ENCODE results near the gene RPL29. TPM values are rescaled to one million over a fixed set of nuclear protein-coding genes. Genes with fewer than 3 reads are reported as not detected.

RPL29 gene
- total RNA-seq, 1 donor from 2014 or later, result 588 TPM

DNA sequence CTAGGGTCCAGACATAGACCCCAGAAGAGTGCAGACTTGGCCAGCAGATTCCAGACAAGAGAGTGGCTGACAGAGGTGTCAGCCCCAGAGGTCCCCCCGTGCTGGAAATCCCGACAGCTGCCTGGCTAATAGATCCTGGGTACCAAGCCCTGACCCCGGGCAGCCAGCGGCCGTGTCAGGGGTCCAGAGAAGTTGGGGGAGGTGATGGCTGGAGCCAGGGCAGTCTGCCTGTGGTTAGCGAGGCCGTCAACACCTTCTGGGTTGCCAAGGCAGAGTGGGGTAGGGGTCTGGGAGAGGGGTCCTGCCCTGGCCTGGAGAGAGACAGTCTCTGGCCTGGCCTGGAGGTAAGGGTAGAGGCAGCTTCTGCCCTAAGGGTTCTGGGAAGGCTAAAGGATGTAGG lies 25.1 kb upstream of the RPL29 start:
- peaks cover 23% of the 10 kb centered on the region for H3K9me3 Mint-ChIP-seq (ENCODE audit: unreplicated experiment)
- no peak overlapping the region for H3K27ac Mint-ChIP-seq (ENCODE audit: unreplicated experiment)
- no peak overlapping the region for H3K4me3 Mint-ChIP-seq (ENCODE audit: unreplicated experiment)
- H3K36me3 Mint-ChIP-seq (ENCODE audit: unreplicated experiment), result no peaks in the 10 kb centered on the region
- peaks cover 38% of the 10 kb centered on the region for H3K4me1 Mint-ChIP-seq (ENCODE audit: low read depth, unreplicated experiment)
- TF ChIP-seq, protein P1, sequence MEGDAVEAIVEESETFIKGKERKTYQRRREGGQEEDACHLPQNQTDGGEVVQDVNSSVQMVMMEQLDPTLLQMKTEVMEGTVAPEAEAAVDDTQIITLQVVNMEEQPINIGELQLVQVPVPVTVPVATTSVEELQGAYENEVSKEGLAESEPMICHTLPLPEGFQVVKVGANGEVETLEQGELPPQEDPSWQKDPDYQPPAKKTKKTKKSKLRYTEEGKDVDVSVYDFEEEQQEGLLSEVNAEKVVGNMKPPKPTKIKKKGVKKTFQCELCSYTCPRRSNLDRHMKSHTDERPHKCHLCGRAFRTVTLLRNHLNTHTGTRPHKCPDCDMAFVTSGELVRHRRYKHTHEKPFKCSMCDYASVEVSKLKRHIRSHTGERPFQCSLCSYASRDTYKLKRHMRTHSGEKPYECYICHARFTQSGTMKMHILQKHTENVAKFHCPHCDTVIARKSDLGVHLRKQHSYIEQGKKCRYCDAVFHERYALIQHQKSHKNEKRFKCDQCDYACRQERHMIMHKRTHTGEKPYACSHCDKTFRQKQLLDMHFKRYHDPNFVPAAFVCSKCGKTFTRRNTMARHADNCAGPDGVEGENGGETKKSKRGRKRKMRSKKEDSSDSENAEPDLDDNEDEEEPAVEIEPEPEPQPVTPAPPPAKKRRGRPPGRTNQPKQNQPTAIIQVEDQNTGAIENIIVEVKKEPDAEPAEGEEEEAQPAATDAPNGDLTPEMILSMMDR (IDR thresholded peaks at IDR 0.05; ENCODE audit: partially characterized antibody, unreplicated experiment), result no peak
- H3K27me3 Mint-ChIP-seq (ENCODE audit: unreplicated experiment), result peaks cover 22% of the 10 kb centered on the region
- no peak for DNase-seq

DNA sequence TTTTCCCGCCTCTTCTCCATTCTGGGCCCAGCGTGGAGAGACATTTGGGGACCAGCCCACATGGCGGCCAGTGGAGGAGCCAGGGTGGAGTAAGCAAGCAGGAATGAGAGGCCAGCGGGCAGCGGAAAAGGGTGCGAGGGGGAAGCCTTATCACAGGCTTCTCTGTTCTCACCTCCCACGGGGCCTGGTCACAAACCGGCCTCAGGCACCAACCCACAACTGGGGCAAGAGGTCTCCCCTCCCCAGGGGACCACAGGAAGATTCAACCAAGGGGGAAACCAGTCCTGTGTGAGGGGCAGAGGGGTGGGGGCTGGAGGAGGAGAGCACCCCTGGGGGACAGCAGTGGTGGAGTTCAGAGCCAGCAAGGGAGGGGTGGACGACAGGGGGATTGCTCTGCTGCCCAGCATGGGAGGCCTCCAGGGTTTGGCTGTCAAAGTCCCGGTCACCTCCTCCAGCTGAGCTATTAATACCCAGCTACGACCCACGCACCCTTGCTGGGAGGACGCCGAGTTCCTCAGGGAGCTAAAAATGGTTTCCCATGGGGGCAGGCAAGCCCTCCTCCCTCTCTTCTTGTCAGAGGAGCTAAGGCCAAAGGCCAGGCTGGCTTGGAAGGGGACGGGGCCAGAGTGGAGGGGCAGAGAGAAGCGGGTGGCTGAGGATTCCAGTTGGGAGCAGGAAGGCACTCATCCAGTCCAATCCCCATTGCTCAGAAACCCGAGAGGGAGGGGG lies 23.8 kb upstream of the RPL29 start:
- H3K36me3 Mint-ChIP-seq (ENCODE audit: unreplicated experiment), result no peaks in the 10 kb centered on the region
- no peak for DNase-seq
- peaks cover 30% of the 10 kb centered on the region for H3K4me1 Mint-ChIP-seq (ENCODE audit: low read depth, unreplicated experiment)
- H3K27ac Mint-ChIP-seq (ENCODE audit: unreplicated experiment), result no peak overlapping the region
- peaks cover 11% of the 10 kb centered on the region for H3K9me3 Mint-ChIP-seq (ENCODE audit: unreplicated experiment)
- H3K27me3 Mint-ChIP-seq (ENCODE audit: unreplicated experiment), result peaks cover 11% of the 10 kb centered on the region
- no peak overlapping the region for H3K4me3 Mint-ChIP-seq (ENCODE audit: unreplicated experiment)
- TF ChIP-seq, protein P1 (IDR thresholded peaks at IDR 0.05; ENCODE audit: partially characterized antibody, unreplicated experiment), result no peak

DNA sequence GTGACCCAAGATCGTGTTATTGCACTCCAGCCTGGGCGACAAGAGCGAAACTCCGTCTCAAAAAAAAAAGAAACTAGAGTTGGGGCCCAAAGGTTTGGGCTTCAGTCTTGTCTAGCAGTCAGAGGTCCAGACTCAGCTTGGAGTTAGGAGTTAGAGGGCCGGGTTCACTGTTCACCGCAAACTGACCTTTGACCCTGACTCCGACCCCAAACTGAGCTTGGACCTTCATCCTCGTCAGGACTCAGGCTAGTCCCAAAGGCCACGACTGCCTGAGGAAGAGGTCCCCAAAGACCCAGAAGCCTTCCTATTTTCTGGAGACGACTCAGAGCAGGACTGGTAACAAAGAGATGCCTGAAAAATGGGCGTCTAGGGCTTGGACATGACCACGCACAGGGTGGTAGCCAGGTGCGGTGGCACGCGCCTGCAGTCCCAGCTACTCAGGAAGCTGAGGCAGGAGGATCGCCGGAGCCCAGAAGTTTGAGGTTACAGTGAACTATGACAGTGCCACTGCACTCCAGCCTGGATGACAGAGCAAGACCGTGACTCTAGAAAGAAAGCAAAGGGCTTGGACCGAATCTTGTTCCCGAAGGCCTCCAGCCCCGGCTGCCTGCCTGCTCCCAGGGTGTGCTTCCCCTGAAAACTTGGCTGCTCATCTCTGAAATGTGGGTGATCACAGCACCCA lies 22.8 kb upstream of the RPL29 start:
- no peaks in the 10 kb centered on the region for H3K36me3 Mint-ChIP-seq (ENCODE audit: unreplicated experiment)
- H3K27ac Mint-ChIP-seq (ENCODE audit: unreplicated experiment), result no peak overlapping the region
- peaks cover 10% of the 10 kb centered on the region for H3K9me3 Mint-ChIP-seq (ENCODE audit: unreplicated experiment)
- peaks cover 7% of the 10 kb centered on the region for H3K27me3 Mint-ChIP-seq (ENCODE audit: unreplicated experiment)
- DNase-seq, result no peak
- no peak overlapping the region for H3K4me3 Mint-ChIP-seq (ENCODE audit: unreplicated experiment)
- peaks cover 30% of the 10 kb centered on the region for H3K4me1 Mint-ChIP-seq (ENCODE audit: low read depth, unreplicated experiment)
- TF ChIP-seq, protein P1 (IDR thresholded peaks at IDR 0.05; ENCODE audit: partially characterized antibody, unreplicated experiment), result no peak

DNA sequence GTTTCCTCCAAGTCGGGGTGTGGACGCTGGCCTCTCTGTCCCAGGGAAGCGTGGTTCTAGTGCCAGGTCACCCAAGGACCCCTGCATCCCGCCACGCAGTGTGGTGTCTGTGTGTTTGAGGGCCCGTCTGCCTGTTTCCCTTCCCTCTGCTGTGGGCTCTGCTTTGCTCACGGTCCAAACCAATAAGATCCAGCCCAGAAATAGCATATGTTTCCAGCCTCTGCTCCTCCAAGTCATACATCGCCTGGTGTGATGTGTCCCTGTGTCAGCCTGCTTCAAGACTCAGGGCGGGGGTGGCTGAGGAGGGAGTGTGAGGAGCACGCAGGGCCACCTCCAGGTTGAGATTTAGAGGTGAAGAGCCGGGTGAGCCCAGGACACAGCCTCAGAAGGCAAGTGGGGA lies 21.9 kb upstream of the RPL29 start:
- Mint-ChIP-seq H3K27me3 (ENCODE audit: unreplicated experiment) (peaks cover 5% of the 10 kb centered on the region), H3K36me3 (ENCODE audit: unreplicated experiment) (no peaks in the 10 kb centered on the region), H3K4me1 (ENCODE audit: low read depth, unreplicated experiment) (peaks cover 28% of the 10 kb centered on the region), H3K27ac (ENCODE audit: unreplicated experiment) (no peak overlapping the region), H3K9me3 (ENCODE audit: unreplicated experiment) (peaks cover 9% of the 10 kb centered on the region), H3K4me3 (ENCODE audit: unreplicated experiment) (no peak overlapping the region)
- no peak for DNase-seq
- TF ChIP-seq, protein P1 (IDR thresholded peaks at IDR 0.05; ENCODE audit: partially characterized antibody, unreplicated experiment), result no peak

All from glutamatergic neuron (in vitro differentiated cells).